GM12801 (cell line): ENCODE data around the gene SERF2.

Source experiments
- CTCF ChIP-seq: IDR thresholded peaks from one replicate; pipeline ENCODE4 v1.5.1; 2011; ENCODE audit warnings: control low read depth; ENCODE audit not compliant: insufficient read length; ENCODE audit errors: extremely low read depth

Gene SERF2

GRCh38 chr15:43795997-43796396 lies 3.9 kb downstream of the SERF2 start:
- no peak for TF ChIP-seq CTCF

GRCh38 chr15:43796566-43796965 lies 4.4 kb downstream of the SERF2 start:
- TF ChIP-seq CTCF: no peak

- no peak for TF ChIP-seq CTCF
Observed at GRCh38 chr15:43799209-43799944, 7.3 kb downstream of the SERF2 start.

DNA sequence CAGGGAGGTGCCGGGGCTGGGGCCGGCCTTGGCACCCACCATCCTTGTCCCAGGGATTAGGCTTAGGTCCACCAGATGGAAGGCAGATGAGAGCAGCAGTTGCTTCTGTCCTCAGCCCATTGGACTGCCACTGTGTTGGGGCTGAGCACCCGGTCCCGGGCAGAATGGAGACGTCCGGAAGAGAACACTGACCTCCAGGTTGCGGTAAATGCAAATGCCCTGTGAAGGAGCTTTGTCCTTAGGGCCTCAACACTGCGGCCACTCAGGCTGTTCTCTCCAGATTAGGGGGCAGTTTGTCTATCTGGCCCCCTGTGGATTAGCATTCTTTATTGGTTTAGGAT lies 7.8 kb downstream of the SERF2 start, which contains the start of gene SERINC4:
Gene SERINC4, minus strand, starts transcription at position 276 of the 341 bp plus-strand sequence. Its CDS starts 234 bp downstream, at position 42.
- TF ChIP-seq CTCF: no peak

DNA sequence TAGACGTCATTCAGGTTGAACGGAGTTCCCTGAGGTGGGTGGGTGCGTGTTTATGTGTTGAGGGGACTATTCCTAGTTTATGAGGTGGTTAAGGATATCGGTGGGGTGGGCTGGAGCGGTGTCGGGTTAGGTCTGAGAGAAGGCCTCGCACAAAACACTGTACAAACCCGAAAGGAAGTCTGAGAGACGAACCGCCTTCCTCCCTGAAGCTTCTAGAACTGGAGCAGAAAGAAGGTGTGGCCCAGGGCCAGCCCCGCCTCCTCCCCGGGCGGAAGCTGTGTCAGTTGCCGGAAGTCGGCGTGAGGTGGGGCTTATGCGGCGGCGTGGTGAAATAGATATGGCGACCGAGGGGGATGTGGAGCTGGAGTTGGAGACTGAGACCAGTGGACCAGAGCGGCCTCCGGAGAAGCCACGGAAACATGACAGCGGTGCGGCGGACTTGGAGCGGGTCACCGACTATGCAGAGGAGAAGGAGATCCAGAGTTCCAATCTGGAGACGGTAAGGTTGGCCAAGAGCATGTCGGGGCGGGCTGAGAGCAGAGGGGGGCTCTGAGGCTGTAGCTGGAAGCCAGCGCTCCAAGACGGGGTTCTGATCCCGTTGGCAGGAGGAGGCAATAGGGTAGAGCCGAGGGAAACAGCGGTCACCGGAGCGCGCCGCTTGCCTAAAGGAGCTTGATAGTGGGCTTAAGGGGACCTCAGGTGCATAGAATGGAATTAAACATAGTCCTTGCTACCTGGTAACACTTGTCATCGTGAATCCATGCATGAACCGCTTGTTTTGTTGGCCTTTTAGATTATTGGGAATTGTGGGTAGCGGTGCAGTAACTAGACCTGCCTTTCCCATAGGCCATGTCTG lies 8.4 kb downstream of the SERF2 start, which contains the start of gene HYPK:
Gene HYPK, plus strand, starts transcription at position 314 of the 856 bp plus-strand sequence. Its CDS starts 24 bp downstream, at position 338.
- no peak for TF ChIP-seq CTCF

- TF ChIP-seq CTCF: no peak
Observed at GRCh38 chr15:43808435-43808950, 16.4 kb downstream of the SERF2 start.

GRCh38 chr15:43808960-43809678 lies 17.0 kb downstream of the SERF2 start:
- no peak for TF ChIP-seq CTCF
